Anterior cingulate cortex (tissue), 58 donors: ENCODE results near the gene OSBPL1A.

Experiments used
- DNase-seq, 58 donors: peaks; one replicate each; lab custom pipeline; 2025; lab: John Stamatoyannopoulos, UW

Gene OSBPL1A

DNA sequence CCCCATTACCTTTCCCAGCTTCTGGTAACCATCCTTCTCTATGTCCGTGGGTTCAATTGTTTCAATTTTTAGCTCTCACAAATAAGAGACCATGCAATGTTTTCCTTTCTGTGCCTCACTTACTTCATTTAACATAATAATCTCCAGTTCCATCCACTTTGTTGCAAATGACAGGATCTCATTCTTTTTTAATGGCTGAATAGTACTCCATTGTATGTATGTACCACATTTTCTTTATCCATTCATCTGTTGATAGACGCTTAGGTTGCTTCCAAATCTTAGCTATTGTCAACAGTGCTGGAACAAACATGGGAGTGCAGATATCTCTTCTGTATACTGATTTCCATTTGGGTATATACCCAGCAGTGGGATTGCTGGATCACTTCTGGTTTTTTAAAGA, 256.9 kb downstream of the OSBPL1A start:
- DNase-seq, result no peak

DNA sequence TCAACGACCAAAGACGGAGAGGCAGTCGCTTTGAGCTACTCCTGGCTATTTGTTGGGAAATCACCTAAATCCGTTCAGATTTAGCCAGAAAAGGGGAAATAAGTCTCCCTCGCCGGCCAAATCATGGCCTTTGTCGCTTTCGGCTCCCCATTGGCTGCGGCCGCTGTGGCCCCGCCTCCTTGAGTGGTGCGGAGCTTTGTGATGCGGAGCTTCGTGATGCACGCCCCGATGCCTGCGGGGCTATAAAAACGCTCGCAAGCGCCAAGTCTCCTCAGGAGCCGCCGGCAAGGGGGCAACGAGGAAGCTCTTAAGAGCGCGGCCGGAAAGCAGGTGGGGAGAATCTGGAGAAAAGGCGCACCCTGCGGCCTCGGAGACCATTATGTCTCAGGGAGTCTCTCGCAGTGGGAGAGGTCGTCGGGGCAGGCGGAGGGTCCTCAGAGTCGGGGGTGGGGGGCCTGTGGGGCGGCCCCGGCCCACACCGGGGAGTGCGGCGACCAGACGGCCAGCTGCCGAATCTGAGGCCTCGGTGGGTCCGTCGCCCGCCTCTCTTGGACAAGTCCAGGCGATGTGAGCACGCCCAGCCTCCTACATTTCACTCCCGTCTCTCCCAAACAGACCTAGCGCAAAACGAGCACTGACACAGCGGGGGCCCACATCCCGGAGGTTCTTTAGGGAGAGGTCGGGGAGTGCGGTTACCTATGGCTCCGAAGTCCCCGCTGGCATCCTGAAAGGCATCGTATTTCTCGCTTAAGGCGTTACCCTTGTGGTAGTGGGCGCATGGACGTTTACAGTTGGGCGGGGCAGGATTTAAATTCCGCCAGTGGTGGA, 258.6 kb downstream of the OSBPL1A start, which contains the start of gene CABYR:
Gene CABYR, plus strand, starts transcription at position 274 of the 828 bp plus-strand sequence. CDS start 4,053 bp downstream, outside the sequence.
- DNase-seq, result peak; percentile 30 to 93 (median 80)

DNA sequence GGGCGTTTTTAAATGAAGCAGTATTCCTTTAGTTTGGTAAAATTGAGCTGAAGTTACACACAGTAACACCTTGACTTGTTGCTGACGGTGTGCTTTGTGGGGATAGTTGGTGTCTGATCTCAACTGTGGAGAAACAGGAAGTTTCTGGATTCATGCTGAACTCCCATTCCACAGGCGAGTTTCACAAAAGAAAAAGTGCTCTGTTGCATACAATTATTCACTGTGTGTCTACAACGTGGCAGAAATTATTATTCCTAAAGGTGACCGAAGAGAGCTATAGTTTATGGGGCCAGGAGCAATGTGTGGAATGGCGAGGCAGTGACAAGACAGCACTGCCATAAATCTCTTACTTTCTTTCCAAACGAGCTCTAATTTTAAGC, 259.2 kb downstream of the OSBPL1A start:
- no peak for DNase-seq

DNA sequence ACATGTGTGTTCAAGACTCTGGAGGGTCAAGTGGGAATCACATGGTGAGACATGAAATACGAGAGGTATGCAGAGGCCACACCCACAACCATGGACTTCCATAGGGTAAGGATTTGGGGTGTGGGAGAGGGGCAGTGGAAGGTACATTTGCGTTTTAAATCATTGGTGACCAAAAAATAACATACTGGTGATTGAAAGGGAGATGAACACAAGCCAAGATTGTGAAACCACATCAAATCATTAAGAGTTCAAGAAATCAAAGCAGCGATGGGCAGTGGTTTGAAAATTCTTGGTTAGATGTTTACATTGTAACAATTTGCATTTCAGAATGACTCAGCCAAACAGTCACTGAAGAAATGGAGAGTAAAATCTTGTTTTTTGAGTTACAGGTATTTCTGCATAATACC, 260.7 kb downstream of the OSBPL1A start:
- no peak for DNase-seq

DNA sequence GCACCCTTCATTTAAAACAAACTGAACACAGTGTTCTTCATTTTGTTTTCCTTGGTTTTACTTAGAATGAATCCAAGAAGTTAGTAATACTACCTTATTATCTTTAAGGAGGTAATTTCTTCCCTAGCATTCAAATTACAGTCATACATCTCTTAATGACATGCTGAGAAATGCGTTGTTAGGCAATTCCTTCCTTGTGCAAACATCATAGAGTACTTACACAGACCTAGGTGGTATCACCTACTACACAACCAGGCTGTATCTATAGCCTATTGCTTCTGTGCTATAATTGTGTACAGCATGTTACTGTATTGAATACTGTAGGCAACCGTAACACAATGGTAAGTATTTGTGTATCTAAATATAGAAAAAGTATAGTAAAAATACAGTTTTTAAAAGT, 267.1 kb downstream of the OSBPL1A start:
- DNase-seq, result no peak

DNA sequence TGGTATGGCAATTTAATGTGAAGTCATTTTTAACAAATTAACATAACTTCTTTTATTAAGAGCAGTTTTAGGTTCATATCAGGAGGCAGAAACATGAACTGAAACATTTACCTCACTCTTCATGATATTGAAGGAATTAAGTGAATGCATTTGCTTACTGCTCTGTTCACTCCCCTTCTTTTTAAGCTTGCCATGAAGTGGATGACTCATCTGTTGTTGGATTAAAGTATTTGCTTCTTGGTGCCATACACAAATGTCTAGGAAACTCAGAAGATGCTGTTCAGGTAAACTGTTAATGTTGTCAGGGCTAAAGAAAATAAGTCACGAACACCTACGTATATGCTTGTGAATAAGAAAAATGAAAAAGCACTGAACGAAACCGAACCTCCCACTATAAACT, 268.9 kb downstream of the OSBPL1A start:
- DNase-seq, result no peak

DNA sequence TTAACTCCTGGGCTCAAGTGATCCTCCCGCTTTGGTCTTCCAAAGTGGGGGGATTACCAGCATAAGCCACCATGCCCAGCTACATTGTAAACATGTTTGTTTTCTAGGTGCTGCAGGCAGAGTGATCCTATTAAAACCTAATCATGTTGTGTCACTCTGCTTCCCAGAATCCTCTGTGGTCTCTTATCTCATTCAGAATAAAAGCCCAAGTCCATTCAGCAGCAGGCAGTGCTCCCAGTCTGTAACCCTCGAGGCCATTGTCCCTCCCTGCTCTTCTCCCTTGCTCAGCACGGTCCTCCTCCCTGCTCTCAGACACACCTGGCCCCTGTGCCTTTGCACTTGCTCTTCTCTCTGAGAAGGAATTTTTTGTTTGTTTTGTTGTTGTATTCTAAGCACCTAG, 269.9 kb downstream of the OSBPL1A start:
- DNase-seq, result no peak

DNA sequence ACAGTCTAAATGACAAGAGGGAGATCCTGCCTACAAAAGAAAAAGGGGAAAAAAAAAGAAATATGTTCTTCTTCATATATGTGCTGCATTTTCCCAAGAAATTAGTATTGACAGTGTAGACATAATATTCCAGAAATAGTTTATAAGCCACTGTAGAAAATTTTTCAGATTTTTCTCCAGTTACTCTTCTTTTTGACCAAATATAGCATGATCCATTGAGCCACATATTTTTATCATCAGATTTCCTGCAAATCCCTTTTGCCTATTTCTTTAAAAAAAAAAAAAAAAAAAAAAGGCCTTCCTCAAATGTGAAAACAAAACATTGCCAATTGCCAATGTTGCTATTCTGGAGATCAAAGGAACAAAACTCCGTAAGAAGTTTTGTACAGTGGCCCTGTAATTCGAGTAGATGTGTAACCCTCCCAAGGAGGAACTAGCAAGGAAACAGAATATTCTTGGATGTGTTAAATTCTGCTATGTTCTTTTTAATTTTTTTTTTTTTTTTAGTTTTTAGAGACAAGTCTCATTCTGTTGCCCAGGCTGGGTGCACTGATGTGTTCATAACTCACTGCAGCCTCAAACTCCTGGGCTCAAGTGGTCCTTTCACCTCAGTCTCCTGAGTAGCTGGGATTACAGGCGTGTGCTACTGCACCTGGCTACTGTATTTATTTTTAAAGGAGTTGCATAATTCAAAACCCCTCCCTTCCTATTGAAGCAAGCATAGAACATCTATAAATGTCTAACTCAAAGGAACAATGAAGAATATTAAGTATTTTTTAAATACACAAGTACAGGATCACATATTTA, 271.3 kb downstream of the OSBPL1A start:
- DNase-seq, result no peak

DNA sequence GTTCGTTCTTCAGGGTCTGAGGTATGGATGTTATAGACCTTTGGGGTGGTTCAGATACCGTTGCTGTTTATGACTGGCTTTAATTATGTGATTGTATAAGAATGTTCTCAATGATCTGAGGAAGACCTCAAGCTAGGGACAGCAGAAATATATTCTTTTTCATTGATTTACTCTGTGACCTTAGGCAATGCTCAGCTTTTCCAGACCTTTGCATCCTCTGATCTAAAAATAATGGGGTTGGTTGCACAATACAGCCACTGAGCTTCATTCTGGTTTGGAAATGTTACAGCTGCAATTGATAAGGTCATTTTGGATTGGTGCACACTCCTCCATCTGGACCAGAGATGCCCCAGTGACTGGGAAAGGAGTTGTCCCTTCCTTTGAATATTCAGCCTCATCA, 276.0 kb downstream of the OSBPL1A start:
- no peak for DNase-seq

DNA sequence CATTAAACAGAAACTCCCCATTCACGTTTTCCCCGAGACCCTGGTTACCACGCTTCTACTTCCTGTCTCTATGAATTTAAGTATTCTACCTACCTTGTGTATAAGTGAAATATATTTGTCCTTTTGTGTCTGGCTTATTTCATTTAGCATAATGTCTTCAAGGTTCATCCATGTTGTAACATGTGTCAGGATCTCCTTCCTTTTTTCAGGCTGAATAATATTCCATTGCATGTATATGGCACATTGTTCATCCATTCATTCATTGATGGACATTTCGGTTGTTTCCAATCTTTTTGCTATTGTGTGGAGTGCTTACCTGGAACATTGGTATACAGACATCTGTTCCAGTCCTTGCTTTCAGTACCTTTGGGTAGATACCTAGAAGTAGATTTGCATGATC, 276.9 kb downstream of the OSBPL1A start:
- no peak for DNase-seq

DNA sequence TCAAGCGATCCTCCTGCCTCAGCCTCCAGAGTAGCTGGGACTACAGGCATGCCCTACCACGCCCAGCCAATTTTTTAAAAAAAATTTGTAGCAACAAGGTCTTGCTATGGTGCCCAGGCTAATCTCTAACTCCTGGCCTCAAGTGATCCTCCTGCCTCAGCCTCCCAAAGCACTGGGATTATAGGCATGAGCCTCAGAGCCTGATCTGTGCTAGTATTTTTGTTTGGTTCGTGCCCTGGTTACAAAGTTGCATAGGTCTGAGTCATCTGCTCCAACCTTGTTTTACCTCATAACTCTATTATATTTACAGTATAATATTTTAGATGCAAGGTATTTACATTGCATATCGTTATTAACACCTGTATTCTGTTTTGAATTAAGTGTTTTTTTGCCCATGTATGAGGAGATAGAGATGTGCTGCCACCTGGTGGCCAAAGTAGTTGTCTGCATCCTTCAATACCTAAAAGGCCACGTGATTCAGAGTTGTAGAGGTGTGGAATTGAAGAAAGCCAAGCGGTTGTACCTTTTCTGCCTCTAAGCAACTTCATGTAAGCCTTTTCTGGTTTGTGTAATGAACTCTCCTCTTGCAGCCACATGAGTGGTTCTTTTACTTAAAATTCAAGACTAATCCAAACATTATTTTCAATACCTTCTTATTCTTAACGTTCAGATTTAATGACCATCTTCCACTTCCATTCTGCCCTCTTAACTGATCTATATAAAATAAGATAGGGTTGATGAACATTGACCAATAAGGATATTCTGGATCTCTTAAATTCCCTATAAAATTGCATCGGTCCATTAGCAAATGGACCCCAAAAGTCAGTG, 278.7 kb downstream of the OSBPL1A start:
- peak in 50 of 58 donors; percentile 2 to 79 (median 26) for DNase-seq

DNA sequence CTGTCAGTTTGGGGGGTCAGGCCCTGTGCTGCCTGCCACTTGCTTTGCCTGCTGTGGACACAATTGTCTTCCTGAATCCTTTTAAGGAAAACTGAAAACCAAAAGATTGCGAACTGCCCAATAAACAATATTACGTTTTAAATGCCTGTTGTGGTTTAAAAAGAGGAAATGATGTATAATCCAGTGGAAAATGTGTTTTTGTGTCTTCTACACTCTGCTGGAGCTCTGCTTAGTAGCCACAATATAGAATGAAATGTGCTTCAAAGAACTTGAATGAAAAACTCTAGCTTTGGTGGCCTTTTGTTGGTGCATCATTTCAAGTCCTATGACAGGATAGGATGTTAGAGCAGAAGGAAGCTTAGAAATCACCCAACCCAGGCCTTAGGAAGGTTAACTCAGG, 282.0 kb downstream of the OSBPL1A start:
- no peak for DNase-seq

DNA sequence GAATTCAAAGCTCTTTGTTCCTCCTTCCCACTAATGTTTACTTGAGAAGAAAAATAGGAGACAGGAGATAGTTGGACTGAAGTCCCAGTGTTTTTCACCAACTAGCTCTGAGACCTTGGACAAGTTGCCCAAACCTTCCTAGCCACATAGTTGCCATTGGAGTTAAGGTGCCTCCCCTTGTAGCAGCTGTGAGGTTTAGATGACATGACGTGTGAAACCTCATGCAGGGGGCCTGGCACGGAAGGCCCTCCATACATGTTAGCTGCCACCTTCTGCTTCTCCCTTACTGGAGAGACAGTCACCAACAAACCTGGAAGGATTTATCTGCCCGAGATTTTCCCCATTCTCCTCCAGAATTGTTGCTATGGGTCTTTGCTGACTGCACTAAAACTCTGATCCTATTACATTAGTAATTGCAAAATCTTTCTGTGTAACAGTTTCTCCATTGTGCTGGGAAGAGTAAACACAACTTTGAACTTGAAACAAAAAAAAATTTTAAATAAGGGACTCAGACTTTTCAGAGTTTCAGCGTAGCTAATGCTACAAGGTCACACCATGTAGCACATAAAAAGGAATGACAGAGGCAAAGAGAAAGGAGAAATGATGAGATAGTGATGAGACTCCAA, 282.6 kb downstream of the OSBPL1A start:
- DNase-seq, result no peak

DNA sequence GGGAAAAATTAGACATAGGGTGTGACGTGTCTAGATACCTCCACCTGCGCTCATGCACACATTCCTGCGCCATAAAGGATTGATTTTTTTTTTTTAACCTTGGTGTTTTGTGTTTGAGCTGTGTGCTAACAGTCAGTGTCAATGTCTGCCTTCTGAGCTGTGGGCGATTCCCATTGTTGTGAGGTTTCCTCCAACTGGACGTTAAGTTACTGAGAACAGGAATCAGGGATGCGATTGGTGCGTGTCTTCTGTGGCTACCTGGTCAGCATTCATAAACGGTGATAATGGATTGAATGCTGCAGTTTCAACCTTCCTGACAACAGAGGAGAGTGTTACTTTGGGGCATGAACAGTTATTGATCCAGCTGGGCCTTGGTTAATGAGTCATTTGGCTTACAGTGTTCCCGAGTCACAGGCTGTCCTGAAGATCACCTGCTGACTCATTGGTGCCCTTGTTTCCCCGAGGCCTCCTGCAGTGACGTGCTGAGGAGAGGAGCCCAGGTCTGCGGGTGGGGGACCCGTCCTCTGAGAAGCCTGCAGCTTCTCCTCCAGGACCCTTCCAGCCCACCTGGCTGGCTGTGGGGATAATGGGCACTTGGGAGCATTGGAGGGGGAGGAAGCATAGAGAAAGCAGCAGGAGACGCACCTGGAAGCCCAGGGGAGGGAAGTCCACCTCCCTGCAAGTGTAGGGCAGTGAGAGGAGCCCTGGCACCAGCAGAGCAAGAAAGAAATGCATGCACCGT, 284.6 kb downstream of the OSBPL1A start:
- DNase-seq, result no peak

DNA sequence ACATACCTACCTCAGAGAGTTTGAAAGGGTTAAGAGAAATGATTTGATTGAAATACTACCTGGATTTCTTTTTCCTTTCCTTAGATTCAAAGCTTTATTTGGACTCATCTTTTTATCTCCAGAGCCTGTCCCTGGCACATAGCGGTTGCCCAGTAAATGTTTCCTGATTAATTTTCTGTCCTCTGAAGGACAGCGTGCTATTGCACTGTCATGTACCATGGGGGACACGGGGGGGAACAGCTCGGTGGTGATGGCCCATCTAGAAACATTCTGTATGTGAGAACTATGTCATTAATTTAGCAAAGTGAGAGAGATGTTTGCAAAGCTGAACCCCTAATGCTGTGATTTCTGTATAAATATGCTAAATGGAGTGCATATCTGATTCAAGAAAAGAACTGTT, 285.2 kb downstream of the OSBPL1A start:
- no peak for DNase-seq
